Suprapubic skin (tissue), 4 donors: ENCODE measurements around the gene AUTS2.

Source experiments
- CTCF ChIP-seq, 2 donors: fragments of 200-600 bp in 1 of 2; fragments of 450-650 bp in 1 of 2; sonication (generic) in 1 of 2; IDR thresholded peaks; one replicate each; pipeline ENCODE4 v1.5.1; 2016 to 2019; ENCODE audit warnings: antibody characterized with exemption in 2 of 2, mild to moderate bottlenecking in 1 of 2, moderate library complexity in 1 of 2
- POLR2A ChIP-seq, 2 donors: fragments of 450-650 bp; IDR thresholded peaks; one replicate each; pipeline ENCODE4 v1.6.1; 2017; ENCODE audit warnings: antibody characterized with exemption in 2 of 2, mild to moderate bottlenecking in 2 of 2, moderate library complexity in 2 of 2
- POLR2AphosphoS5 ChIP-seq, 3 donors: sonication (generic); formaldehyde crosslinking; IDR thresholded peaks; one replicate each; pipeline ENCODE4 v1.6.1; 2017; ENCODE audit warnings: antibody characterized with exemption in 3 of 3

GRCh38 chr7:70540641-70541040, 942.4 kb downstream of the AUTS2 start:
- no peak for TF ChIP-seq CTCF (IDR thresholded peaks at IDR 0.05)
- TF ChIP-seq POLR2A (IDR thresholded peaks at IDR 0.05): no peak
- no peak for TF ChIP-seq POLR2AphosphoS5 (IDR thresholded peaks at IDR 0.05)
